MCF 10A (cell line): ENCODE data around the gene FAM210B. TPM values are rescaled to one million over a fixed set of nuclear protein-coding genes. Genes with fewer than 3 reads are reported as not detected.
A peak's percentile ranks its signal among the peaks of the same experiment; 100 is the strongest.

ENCODE experiments used
- Bru-seq: library from RNA; stranded (reverse); fragments of 400-500 nt; gene quantifications from one replicate; lab custom pipeline; 2021; lab: Mats Ljungman, UMichigan
- BruChase-seq, 2 experiments: library from RNA; stranded (reverse); fragments of 400-500 nt; gene quantifications; one replicate each; lab custom pipeline; 2021; lab: Mats Ljungman, UMichigan
- BruUV-seq: library from RNA; stranded (reverse); fragments of 400-500 nt; replicated peaks from 2 replicates; lab custom pipeline; 2021; lab: Mats Ljungman, UMichigan
- CTCF ChIA-PET: fragments of 300-600 bp; sonication (Branson Sonifier 250); formaldehyde crosslinking; extraction: SDS; loops from one replicate; lab custom pipeline; 2021; ENCODE audit warnings: antibody characterized with exemption, inconsistent platforms; lab: Yijun Ruan, JAX
- POLR2A ChIA-PET: fragments of 300-600, 350-650 bp; sonication (Branson Sonifier 250); formaldehyde crosslinking; extraction: SDS; loops from one replicate; lab custom pipeline; 2020; ENCODE audit warnings: antibody characterized with exemption, inconsistent platforms; lab: Yijun Ruan, JAX
- DNase-seq: peaks from one replicate; pipeline ENCODE4 v3.0.0-alpha.2; 2018; ENCODE audit not compliant: unreplicated experiment
- H3K27ac Mint-ChIP-seq: one replicate; pipeline ENCODE4 v1.8.0; 2022; ENCODE audit warnings: mild to moderate bottlenecking, low read depth, mixed read lengths; ENCODE audit not compliant: unreplicated experiment
- H3K27me3 Mint-ChIP-seq: one replicate; pipeline ENCODE4 v1.8.0; 2022; ENCODE audit warnings: mixed read lengths; ENCODE audit not compliant: insufficient read depth, unreplicated experiment
- H3K36me3 Mint-ChIP-seq: one replicate; pipeline ENCODE4 v1.8.0; 2022; ENCODE audit warnings: mild to moderate bottlenecking, moderate library complexity, mixed read lengths; ENCODE audit not compliant: insufficient read depth, unreplicated experiment
- H3K4me1 Mint-ChIP-seq: one replicate; pipeline ENCODE4 v1.8.0; 2022; ENCODE audit warnings: mixed read lengths; ENCODE audit not compliant: insufficient read depth, unreplicated experiment
- H3K4me3 Mint-ChIP-seq: one replicate; pipeline ENCODE4 v1.8.0; 2022; ENCODE audit warnings: mild to moderate bottlenecking, moderate library complexity, mixed read lengths; ENCODE audit not compliant: unreplicated experiment
- H3K9me3 Mint-ChIP-seq: one replicate; pipeline ENCODE4 v1.8.0; 2022; ENCODE audit warnings: mixed read lengths; ENCODE audit not compliant: unreplicated experiment
- intact Hi-C: fragments of 100-400 bp; cut with micrococcal nuclease; formaldehyde crosslinking; loops from 2 replicates; pipeline ENCODE4 v1.14.1; 2022
- long read RNA-seq: library from polyadenylated mRNA; stranded (forward); transcript quantifications from one replicate; pipeline ENCODE4 v2.0.0, GENCODE V29; 2022
- total RNA-seq: library from RNA; stranded (reverse); gene quantifications from 2 replicates; pipeline ENCODE4 v1.2.3, GENCODE V29; 2022
- TF ChIP-seq, protein P1 (sequence below): fragments of 200-600 bp; IDR thresholded peaks from one replicate; pipeline ENCODE4 v1.8.0; 2022; ENCODE audit warnings: antibody characterized with exemption, mild to moderate bottlenecking; ENCODE audit not compliant: unreplicated experiment

The FAM210B gene, protein sequence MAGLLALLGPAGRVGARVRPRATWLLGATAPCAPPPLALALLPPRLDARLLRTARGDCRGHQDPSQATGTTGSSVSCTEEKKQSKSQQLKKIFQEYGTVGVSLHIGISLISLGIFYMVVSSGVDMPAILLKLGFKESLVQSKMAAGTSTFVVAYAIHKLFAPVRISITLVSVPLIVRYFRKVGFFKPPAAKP
- total RNA-seq, result 37.7 and 38.2 TPM in 2 replicates
- percentile 74 among the genes with signal in this experiment for Bru-seq, nascent RNA
- percentile 93 among the genes with signal in this experiment for BruChase-seq, experiment 1, labeled RNA remaining after a 6-hour chase
- percentile 81 among the genes with signal in this experiment for BruChase-seq, experiment 2, labeled RNA remaining after a 2-hour chase
- long read RNA-seq, transcript FAM210B-201 (3 exons, 3,046 nt), result major isoform, 79 of 88 reads
- long read RNA-seq, partial matches to known transcripts, result 4 of 88 reads
- long read RNA-seq, other reads (novel, unspliced or antisense), result 5 of 88 reads

DNA sequence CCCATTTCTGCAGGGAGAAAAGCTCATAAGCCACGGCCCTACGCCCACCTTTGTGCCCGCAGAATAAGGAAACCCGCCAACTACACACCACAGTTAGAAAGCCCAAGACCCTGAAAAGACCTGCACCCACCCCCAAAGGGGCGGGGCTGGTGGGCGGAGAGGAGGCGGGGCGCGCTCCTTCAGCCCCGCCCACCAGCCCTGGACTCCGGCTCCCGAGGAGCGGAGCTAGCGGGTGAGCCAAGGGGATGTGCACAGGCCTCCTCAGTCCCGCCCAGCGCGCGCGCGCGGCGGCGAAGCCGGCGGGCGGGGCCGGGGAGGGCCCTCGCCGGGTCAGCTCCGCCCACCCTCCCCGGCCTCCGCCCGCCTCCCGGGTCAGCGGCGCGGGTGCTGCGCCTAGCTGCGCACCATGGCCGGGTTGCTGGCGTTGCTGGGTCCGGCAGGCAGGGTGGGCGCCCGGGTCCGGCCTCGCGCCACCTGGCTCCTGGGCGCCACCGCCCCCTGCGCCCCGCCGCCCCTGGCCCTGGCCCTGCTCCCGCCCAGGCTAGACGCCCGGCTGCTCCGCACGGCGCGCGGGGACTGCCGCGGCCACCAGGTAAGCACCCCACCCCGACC, at the start of gene FAM210B:
Gene FAM210B, plus strand, starts transcription at position 375 of the 612 bp plus-strand sequence. Its CDS starts 32 bp downstream, at position 407.
- intact Hi-C loops, result loop anchor here (2.0 kb wide), 1 partner anchor 34 kb away; the partner anchor contains the start of genes AURKA and CSTF1
- Mint-ChIP-seq H3K27me3 (no peaks in the 10 kb centered on the region), H3K4me1 (peaks cover 11% of the 10 kb centered on the region), H3K4me3 (peak within 1 kb of the TSS; percentile 84), H3K27ac (peak within 1 kb of the TSS; percentile 30), H3K36me3 (peaks cover 14% of the 10 kb centered on the region), H3K9me3 (no peaks in the 10 kb centered on the region)
- TF ChIP-seq, protein P1, sequence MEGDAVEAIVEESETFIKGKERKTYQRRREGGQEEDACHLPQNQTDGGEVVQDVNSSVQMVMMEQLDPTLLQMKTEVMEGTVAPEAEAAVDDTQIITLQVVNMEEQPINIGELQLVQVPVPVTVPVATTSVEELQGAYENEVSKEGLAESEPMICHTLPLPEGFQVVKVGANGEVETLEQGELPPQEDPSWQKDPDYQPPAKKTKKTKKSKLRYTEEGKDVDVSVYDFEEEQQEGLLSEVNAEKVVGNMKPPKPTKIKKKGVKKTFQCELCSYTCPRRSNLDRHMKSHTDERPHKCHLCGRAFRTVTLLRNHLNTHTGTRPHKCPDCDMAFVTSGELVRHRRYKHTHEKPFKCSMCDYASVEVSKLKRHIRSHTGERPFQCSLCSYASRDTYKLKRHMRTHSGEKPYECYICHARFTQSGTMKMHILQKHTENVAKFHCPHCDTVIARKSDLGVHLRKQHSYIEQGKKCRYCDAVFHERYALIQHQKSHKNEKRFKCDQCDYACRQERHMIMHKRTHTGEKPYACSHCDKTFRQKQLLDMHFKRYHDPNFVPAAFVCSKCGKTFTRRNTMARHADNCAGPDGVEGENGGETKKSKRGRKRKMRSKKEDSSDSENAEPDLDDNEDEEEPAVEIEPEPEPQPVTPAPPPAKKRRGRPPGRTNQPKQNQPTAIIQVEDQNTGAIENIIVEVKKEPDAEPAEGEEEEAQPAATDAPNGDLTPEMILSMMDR, result no peak
- no TSS peak for BruUV-seq
- peak; percentile 90 for DNase-seq
- ChIA-PET CTCF (interaction anchor here (0.6 to 8.8 kb wide), 13 partner anchors 14 to 152 kb away, joined by 3 to 84 read pairs (median 6); partner anchors contain the start of genes AURKA, CSTF1 and MC3R), POLR2A (interaction anchor here (0.6 to 7.8 kb wide), 18 partner anchors 10 to 271 kb away, joined by 3 to 115 read pairs (median 4); partner anchors contain the start of genes AURKA, CSTF1 and MC3R)

DNA sequence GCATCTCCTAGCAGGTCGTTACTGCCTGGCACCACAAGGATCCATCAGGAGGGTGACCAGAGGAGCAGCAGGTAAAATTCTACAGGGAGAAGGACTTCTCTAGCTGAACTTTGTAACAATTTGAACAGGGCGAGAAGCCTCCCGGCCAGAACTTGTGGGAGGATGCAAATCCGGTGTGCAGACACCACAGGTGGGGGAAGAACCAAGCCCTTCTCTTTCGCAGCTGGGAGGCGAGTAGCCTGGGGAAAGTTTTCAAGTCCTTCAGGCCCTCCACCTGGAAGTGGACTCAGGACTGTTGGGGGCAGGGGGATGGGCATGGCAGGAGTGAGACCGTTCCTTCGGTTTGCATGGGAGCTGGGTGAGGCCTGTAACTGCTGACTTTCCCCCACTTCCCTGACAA, 42.7 kb upstream of the FAM210B start:
- DNase-seq, result no peak
- intact Hi-C loops, result no loop called here
- Mint-ChIP-seq H3K9me3 (no peaks in the 10 kb centered on the region), H3K27me3 (peaks cover 74% of the 10 kb centered on the region), H3K36me3 (no peaks in the 10 kb centered on the region), H3K4me1 (no peaks in the 10 kb centered on the region), H3K4me3 (no peak overlapping the region), H3K27ac (no peak overlapping the region)
- ChIA-PET POLR2A (interaction anchor here (0.6 to 1.4 kb wide), 2 partner anchors 17 to 19 kb away, joined by 3 read pairs; no protein-coding TSS in a partner anchor), CTCF (interaction anchor here (0.6 to 1.6 kb wide), 3 partner anchors 11 to 99 kb away, joined by 3 read pairs; no protein-coding TSS in a partner anchor)
- TF ChIP-seq, protein P1, result no peak
- no TSS peak for BruUV-seq

DNA sequence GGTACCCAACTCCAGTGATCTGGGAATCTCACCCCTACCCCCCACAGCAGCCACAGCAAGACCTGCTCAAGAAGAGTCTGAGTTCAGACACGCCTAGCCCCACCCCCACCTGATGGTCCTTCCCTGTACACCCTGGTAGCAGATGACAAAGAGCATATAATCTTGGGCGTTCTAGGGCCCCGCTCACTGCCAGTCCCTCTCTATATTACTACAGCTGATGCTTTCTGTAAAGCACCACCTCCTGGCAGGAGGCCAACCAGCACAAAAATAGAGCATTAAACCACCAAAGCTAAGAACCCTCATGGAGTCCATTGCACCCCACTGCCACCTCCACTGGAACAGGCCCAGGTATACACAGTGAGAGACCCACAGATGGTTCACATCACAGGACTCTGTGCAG, 42.3 kb upstream of the FAM210B start:
- ChIA-PET CTCF (interaction anchor here (0.6 to 1.6 kb wide), 2 partner anchors 14 to 100 kb away, joined by 3 read pairs; no protein-coding TSS in a partner anchor), POLR2A (no interaction called here)
- intact Hi-C loops, result no loop called here
- TF ChIP-seq, protein P1, result no peak
- Mint-ChIP-seq H3K27ac (no peak overlapping the region), H3K27me3 (peaks cover 71% of the 10 kb centered on the region), H3K9me3 (no peaks in the 10 kb centered on the region), H3K4me1 (no peaks in the 10 kb centered on the region), H3K4me3 (no peak overlapping the region), H3K36me3 (no peaks in the 10 kb centered on the region)
- DNase-seq, result no peak
- BruUV-seq, result no TSS peak
